ENCODE measurements around the gene ZNF710.

The ZNF710 gene

GRCh38 chr15:90019611-90020010 is 18.5 kb downstream of the ZNF710 start:
- no peak overlapping the region for H3K4me3 ChIP-seq (ENCODE audit: low read length)
- TF ChIP-seq CTCF (conservative IDR thresholded peaks at IDR 0.05; ENCODE audit: low read length): no peak
- no peak for DNase-seq (ENCODE audit: low read depth)

GRCh38 chr15:90020021-90020735 is 19.1 kb downstream of the ZNF710 start:
- TF ChIP-seq CTCF (conservative IDR thresholded peaks at IDR 0.05; ENCODE audit: low read length): no peak
- no peak for DNase-seq (ENCODE audit: low read depth)
- H3K4me3 ChIP-seq (ENCODE audit: low read length): no peak overlapping the region

- no peak for DNase-seq (ENCODE audit: low read depth)
- H3K4me3 ChIP-seq (ENCODE audit: low read length): no peak overlapping the region
- TF ChIP-seq CTCF (conservative IDR thresholded peaks at IDR 0.05; ENCODE audit: low read length): no peak
Measured at GRCh38 chr15:90020936-90021507, 19.9 kb downstream of the ZNF710 start.

- no peak for TF ChIP-seq CTCF (conservative IDR thresholded peaks at IDR 0.05; ENCODE audit: low read length)
- H3K4me3 ChIP-seq (ENCODE audit: low read length): no peak overlapping the region
- DNase-seq (ENCODE audit: low read depth): no peak
Measured at GRCh38 chr15:90022345-90022744, 21.2 kb downstream of the ZNF710 start.

- no peak for DNase-seq (ENCODE audit: low read depth)
- no peak for TF ChIP-seq CTCF (conservative IDR thresholded peaks at IDR 0.05; ENCODE audit: low read length)
- no peak overlapping the region for H3K4me3 ChIP-seq (ENCODE audit: low read length)
Measured at GRCh38 chr15:90022905-90023700, 22.0 kb downstream of the ZNF710 start.

- no peak overlapping the region for H3K4me3 ChIP-seq (ENCODE audit: low read length)
- no peak for TF ChIP-seq CTCF (conservative IDR thresholded peaks at IDR 0.05; ENCODE audit: low read length)
- DNase-seq (ENCODE audit: low read depth): no peak
Measured at GRCh38 chr15:90024406-90024805, 23.3 kb downstream of the ZNF710 start.
